EL (cell line): ENCODE data around the gene PRDM15.
A peak's percentile ranks its signal among the peaks of the same experiment; 100 is the strongest.

Source experiments
- DNase-seq: peaks from one replicate; pipeline ENCODE4 v3.0.0-alpha.2; 2016

Gene PRDM15

DNA sequence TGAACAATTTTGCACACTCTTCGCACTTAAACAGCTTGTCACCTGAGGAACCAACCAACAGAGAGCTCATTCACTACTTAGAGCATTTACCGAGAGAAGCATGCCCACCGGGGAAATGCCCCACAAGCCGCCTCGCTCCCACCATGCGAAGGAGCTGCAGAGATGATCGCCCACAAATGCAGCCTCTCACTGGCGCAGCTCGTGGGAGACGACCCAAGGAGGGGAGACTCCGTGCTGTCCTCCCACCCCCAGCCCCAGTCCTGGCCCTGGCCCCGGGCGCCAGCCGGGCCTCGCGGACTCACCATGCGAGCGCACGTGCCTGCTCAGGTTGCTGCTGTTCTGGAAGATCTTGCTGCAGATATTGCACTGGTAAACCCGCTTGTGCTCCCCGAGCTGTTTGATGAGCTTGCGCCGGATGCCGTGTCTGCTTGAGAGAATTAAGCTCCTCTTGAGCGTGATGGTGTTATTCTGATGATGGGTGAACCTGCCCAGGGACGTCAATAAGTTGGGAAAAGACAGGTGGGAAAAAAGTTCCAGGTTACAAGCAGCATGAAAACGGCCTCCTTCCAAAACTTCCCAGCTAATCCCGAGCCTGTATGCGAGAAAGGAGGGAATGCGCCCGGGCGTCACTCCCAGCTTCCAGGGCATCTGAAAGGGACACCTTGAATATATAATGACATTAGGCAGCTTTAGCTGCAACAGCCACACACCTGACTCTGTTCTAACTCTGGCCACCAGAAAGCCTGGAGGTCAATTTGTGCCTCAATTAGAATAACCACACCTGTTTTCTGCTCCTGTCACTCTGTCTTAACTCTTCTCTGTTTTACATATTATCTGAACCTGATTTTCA, 42.8 kb downstream of the PRDM15 start:
- no peak for DNase-seq

DNA sequence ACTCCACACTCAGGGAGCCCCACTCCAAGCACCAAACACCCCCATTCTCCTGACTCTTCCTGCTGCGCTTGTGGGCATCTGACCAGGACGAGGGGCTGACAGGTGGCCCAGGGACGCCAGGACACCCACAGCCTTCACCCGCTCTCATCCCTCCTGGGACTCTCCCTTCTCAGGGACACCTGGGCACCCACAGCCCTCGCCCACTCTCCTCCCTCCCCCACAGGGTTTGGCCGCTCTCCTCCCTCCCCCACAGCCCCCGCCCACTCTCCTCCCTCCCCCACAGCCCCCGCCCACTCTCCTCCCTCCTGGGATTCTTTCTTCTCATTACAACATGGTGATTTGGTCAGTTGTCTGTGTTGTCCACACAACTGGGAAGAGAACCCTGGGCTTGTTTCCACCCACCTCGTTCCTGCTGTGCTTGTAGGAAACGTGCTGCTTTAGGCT, 43.4 kb downstream of the PRDM15 start:
- no peak for DNase-seq

DNA sequence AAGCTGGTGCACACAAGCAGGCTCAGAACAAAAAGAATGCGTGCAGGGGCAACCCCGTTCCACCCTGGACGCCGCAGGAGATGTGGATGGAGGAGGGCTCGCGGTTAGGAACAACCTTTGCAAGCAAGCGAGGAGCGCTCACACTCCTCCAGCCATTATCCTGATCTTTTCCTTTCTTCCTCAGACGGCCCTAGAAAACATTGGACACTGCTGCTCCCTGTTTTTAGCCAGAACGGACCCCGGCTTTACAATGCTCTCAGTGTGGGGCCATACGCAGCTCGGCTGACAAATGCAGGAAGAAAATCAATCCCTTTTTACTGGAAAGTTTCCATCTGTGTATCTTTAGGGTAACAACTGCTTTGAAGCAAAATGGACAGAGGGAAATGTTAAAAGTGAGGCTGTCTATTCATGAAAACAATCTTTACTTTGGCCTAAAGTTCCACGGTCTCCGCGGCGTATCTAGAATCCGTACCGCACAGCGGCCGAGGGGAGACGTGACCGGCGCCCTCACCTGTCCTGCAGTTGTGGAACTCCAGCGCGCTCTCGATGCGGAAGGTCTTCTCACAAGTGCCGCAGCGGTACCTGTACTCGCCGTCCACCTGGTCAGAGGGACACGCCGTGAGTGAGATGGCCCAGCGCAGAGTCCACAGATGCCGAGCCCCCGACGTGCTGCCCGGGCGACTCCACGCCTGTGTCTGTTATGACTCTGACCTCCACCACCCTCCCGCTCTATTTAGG, 44.0 kb downstream of the PRDM15 start:
- no peak for DNase-seq

DNA sequence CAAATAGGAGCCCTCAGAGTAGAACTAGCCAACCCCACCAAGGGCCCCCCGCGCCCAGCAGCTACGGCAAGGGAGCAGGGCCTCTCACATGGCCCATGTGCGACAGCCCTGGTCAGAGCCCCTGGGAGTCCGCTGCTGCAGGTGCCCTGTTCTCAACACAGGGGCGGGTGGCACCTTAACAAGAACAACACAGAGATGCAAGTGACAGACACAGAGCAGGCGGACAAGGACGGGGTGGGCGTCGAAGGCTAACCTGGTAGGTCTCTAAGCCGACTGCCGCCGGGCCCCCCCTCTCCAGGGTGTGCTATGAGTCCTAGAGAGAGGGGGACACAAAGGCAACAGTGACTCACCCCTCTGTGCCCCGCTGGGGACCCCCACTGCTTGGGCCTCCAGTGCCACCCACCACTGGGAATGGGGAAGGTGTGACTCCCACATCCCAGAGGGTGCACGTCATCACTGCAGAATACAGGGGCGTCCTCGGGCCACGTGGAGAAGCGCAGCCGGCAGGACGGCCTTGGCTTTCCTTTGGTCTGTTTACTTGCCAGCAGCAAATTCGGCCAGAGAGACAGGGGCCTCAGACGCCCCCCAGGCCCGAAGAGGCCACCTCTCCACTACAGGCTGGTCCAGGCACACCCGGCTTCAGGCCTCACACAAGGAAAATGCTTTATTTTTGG, 44.8 kb downstream of the PRDM15 start:
- DNase-seq = no peak

DNA sequence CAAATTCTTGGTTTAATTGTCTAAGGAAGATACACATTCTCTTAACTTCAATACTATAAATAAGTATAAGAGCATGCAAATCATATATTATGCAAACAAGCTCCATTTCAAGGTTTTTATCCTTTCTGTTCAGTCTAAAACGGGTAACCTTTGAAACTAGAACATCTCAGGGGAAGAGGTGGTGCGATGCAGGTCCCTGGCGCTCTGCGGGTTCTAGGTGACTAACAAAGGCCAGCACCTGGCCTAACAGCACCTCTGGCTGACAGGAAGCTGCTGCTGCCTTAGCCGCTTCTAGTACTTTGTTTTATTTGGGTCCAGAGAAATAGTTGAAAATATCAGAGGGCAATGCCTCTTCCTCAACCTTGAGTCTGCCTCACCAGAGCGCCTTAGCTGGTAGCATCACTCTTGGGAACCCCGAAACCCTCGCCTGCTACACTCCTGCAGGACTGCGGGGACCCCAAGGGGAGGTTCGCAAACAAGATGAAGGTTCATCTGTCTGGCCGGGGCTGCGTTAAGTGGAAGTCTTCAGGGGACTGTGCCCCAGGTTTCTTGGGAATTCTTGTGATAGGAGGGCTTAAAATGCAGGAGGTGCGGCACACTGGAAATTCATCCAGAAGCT, 45.5 kb downstream of the PRDM15 start:
- DNase-seq = no peak

DNA sequence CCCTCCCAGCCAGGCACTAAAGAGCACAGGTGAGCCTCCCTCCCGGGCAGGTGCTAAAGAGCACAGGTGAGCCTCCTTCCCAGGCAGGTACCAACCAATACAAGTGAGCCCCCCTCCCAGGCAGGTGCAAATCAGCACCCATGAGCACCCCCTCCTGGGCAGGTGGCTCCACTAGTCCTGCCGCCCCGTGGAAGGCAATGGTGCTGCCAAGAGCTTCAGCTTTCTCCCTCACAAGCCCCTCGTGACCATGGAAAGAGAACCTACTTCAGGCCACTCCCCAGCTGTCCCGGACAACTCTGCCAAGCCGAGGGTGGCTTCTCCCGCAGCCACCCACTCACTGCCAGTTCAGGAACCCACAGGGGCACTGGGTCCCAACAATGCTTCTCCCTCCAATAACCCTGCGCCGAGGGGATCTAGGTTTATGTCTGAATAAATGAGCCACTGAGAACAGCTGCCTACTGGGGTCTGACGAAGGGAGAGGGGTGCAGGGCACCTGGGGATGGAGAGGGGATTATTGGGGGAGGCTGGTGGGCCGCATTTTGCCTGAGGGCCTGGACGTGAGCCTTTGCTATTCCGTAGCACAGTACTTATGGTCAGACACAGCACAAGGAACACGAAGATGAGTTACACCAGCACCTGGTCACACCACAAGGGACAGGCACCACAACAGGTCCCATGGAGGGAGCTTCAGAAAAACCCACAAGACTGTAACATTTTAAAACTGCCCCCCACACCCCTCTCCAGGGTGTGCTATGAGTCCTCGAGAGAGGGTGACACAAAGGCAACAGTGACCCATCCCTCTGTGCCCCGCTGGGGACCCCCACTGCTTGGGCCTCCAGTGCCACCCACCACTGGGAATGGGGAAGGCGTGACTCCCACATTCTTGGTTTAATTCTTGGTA, 46.3 kb downstream of the PRDM15 start:
- DNase-seq = no peak

DNA sequence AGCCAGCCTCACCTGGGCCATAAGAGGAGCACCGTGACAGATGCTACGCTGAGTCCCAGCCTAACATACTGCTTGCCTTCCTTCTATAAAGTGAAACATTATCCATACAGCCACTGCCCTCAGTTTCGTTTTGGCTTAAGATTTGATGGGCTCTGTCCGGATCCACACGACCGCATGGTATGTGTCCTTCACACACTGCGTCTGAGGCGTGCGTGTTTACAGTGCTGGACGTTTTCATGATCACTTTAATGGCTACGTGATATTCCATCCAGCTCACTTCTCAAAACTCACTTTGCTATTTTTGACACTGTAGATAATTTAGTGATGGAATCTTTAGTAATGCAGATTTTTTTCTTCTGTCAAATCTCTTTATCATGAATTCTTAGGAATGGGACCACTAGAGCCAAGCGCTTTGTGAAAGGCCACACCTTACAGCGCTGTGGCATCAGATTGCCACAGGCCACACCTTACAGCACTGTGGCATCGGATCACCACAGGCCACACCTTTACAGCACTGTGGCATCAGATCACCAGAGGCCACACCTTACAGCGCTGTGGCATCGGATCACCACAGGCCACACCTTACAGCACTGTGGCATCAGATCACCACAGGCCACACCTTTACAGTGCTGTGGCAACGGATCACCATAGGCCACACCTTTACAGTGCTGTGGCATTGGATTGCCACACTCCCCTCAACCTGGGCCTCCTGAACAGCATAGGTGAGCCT, 47.1 kb downstream of the PRDM15 start:
- no peak for DNase-seq

DNA sequence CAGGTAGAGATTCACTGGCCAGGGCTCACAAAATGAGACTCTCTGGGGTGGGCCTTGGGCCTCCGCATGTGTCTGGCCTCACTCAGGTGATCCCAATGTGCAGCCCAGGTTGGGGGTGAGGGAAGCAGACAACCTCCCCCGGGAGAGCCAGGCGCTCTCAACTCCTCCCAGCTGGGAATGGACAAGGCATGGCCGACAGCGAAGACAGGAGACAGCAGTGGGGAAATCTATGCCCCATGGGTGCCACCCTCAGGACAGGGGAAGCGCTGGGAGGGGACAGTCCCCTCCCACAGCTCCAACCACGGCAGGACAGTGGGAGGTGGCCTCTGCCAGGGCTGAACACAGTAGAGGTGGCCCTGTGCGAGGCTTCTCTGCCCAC, 47.7 kb downstream of the PRDM15 start:
- no peak for DNase-seq

DNA sequence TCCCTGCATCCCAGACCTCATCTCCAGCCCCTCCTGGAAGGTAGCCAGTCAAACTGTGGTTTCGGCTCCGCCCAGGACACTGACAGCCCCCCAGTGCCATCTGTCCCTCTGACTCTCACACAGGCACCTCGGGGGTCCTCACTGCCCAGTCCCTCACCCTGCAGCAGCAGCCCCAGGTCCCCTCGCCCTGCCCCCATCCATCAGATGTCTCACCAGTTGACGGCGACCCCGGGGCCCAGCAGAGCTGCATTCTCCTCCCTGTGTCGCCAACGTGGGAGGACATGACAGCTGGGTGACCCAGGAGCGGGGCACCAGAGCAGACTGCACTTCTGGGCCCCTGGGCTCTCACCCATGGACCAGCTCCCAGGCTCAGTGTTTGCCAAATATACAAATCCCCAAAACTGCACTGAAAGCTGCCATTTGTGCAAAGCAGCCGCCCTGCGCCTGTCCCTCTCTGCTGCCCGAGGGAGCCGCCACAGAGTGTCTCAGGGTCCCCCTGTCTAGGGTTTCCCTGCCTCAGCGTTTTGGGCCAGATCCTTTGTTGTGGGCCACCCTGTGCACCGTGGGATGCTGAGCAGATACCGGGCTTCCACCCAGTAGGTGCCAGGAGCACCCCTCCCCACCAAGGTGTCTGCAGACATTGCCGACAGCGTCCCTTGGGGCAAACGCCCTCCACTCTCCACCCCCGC, 48.2 kb downstream of the PRDM15 start:
- DNase-seq = no peak

DNA sequence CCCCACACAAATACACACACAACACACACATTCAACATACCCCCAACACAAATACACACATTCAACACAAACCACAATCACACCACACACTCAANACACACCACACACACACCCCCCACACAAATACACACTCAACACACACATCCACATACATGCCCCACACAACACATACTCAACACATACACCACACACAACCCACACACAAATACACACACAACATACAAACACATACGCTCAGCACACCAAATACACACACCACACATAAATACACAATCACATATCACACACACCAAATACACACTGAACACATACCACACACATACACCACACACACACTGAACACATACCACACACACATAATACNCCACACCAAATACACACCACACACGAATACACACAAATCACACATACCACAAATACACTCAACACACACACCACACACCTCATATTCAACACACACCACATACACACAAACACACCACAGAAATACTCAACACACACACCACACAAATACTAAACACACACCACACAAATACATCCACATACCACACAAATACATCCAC, 48.9 kb downstream of the PRDM15 start:
- DNase-seq = no peak

DNA sequence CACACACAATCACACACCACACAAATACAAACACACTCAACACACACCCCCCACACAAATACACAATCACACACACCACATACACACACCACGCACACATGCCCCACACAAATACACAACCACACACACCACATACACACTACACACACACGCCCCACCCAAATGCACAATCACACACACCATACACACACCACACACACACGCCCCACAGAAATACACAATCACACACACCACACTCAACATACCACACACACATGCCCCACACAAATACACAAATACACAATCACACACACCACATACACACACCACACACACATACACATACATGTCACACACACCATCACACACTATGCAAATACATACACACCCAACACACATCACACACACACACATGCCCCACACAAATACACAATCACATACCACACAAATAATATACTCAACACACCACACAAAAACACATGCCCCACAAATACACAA, 50.2 kb downstream of the PRDM15 start:
- DNase-seq = no peak

DNA sequence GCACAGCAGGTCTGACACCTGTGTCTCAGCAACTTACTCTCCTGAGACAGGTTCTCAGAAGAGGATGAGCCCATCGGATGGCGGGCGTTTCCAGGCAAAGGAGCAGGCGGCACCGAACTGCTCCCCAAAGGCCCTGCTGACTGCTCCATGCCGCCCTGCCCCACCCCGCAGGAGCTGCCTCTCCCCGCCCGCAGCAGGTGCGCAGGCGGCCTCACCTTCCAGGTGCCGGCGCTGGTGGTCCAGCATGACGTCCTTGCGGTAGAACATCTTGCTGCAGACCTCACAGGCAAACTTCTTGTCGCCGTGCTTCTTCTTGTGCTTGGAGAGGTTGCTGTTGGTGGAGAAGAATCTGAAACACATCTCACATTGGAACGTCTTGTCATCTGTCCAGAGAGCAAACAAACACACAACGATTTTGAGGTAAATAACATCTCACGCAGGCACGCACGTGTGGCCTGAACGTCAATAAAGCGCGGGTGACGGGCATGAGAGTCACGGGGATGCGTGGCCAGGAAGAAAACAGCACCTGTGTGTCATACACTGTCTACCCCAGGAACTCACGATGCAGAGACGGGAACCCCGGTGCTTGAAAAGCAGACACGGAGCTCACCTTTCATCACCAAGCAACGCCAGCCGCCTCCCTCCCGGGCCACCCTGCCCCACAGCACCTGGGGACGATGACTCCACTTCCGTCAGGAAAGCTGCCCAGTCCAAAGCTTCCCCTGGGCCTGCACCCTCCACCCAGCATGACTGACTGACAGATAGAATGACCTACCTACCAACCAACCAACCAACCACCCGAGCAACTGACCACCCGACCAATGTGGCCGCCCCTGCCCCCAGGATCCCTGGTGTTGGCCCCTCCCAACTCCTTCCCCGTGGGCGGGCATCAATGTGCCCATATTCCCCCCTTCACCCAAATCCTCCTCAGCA, 50.9 kb downstream of the PRDM15 start:
- DNase-seq = peak; percentile 6

DNA sequence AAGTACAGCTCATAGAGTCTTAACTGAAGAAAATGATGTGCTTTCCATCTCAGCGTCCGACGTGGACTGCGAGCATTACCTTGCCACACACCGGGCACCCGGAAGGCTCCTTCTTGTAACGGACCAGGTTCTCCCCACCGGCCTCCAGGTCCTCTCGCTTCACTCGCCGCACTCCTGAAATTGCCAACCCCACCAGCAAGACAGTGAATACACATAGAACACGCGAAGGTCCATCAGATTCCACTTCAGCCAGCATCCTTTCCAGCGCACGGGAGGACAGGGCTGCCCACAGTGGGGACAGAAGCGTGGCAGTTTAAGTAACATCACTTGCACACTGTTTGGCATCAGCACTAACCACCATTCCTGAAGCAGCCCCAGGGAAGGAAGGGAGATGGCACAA, 53.3 kb downstream of the PRDM15 start:
- DNase-seq = no peak

DNA sequence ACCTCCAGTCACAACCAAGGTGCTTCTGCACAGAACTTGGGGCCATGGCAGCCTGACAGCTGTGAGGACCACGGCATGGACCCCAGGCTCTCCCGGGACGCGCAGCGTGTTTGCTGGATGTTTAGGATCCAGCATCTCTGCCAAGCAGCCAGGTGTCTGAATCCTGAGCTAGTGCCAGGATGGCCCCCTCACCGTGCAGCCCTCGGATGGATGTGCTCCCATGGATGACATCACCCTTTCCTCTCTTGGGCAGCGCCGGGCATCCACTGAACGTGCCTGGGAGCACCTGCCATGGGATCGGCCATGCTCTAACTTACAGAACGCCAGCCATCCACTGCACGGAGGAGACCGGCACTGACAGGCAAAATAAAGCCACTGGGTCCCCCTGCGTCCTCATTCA, 53.9 kb downstream of the PRDM15 start:
- DNase-seq = no peak

DNA sequence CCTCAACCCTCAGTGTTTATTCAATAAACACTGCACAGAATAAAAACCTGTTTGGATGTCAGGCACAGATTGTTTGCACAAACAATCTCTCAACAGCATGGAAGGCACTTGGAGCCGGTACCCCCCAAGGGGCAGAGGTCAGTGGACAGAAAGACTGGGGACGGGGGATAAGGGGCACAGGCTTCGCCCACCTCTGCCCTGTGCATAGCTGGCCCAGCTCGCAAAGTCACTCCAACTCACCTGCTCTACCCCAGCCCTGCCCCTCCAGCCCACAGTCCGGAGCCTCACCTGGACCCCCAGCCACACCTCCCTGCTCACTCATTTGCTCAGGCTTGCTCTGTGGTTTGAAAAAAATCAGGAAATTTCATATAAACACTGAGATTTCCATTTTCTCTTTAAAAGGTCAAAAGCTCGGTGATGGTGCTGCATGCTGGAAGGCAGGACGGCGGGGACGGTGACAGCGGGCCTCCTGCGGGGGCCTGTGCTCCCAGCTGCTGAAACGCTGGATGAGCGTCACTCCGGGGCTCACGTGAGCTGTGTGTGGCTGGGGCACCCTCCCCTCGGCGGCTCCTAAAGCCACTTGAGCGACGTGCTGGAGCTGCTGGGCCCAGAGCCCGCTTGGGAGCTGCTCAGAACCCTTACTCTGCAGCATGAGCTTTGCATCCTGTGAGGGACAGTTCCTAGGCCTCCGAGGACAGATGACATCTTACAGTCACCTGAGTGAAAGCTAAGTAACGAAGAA, 54.5 kb downstream of the PRDM15 start:
- DNase-seq = no peak

DNA sequence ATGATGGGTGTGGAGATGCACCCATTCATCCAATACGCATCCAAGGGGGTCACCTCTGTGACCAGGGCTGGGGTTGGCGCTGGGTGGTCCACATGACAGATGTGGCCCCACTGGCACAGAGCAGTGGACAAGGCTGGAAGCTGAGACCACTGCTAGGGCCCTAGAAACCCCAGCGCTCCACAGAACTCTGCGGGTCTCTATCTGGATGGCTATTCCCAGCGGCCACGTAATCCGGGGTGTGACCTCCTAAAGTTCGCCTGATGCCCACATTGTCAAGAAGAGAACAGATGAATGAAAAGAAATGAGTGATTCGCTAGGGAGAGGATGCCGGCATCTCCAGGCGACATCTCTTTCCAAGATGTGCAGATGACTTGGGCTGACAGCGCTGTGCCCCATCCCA, 55.2 kb downstream of the PRDM15 start:
- DNase-seq = no peak

DNA sequence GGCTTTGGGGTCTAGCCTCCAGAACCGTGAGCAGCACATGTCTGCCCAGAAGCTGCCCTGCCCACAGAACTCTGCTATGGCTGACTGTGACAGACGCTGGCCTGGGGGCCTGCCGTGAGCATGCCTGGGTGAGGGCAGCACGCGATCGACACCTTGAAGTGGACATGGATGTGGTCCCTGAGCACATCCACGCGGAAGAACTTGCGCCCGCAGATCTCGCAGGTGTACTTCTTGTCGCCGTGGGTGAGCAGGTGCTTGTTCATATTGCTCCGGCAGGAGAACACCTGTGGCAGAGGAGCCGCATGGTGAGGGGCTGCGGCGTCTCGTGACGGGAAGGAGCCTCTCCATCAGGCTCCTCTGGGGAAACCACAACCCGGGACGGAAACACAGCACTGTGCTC, 56.0 kb downstream of the PRDM15 start:
- DNase-seq = no peak

DNA sequence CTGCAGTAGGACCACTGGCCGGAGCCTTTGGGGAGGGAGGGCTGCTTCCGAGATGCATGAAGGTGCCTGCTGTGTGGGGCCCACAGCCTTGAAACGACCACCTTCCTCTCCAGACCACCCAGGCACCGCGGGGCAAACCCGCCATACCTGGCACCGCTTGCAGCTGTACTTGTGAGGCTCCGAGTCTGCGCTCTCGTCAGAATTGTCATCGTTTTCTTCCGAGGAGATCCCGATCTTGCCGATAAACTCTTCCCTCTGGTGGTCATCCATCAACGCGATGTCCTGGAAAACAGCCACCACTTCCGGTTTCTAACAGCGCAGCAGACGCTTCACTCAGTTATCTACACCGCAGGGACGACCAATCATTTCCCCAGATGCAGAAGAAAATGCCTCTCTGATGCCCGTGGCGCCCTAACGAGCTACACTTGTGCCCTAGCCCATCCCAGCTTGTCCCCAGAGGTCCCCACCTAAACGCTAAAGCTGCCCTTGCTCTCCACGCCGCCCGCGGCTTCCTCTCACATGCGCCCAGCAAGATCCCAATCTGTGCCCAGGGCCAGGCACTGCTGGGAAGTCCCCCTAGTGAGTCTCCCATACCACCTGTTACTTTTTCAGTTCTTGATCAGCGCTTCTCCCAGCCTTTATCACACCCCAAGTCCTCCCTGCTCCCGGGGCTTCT, 57.2 kb downstream of the PRDM15 start:
- no peak for DNase-seq
